H9 (cell line): Measurements from ENCODE around the gene RAI1. TPM values are rescaled to one million over a fixed set of nuclear protein-coding genes. Genes with fewer than 3 reads are reported as not detected.

Experiments
- DNase-seq: peaks from one replicate; pipeline ENCODE4 v3.0.0-alpha.2; 2017
- H2AFZ ChIP-seq: one replicate; pipeline ENCODE4 v1.6.1; 2013; ENCODE audit warnings: mild to moderate bottlenecking, low read length, control low read depth, moderate library complexity
- H2AK5ac ChIP-seq: 2 replicates; pipeline ENCODE4 v1.6.1; 2013; ENCODE audit warnings: low read length, control low read depth, mixed read lengths; ENCODE audit not compliant: insufficient read length
- H2BK120ac ChIP-seq: one replicate; pipeline ENCODE4 v1.6.1; 2013; ENCODE audit warnings: low read depth, mild to moderate bottlenecking, low read length, control low read depth, inconsistent platforms; ENCODE audit not compliant: poor library complexity, severe bottlenecking
- H2BK12ac ChIP-seq: 2 replicates; pipeline ENCODE4 v1.6.1; 2013; ENCODE audit warnings: low read length, control low read depth, mixed read lengths, low read depth; ENCODE audit not compliant: insufficient read length
- H2BK15ac ChIP-seq: 2 replicates; pipeline ENCODE4 v1.6.1; 2013; ENCODE audit warnings: low read depth, low read length, control low read depth
- H2BK20ac ChIP-seq: one replicate; pipeline ENCODE4 v1.6.1; 2013; ENCODE audit warnings: low read depth, mild to moderate bottlenecking, low read length, control low read depth, inconsistent platforms; ENCODE audit not compliant: poor library complexity, severe bottlenecking
- H2BK5ac ChIP-seq: 2 replicates; pipeline ENCODE4 v1.6.1; 2013; ENCODE audit warnings: low read length, control low read depth, mixed read lengths; ENCODE audit not compliant: insufficient read length
- H3K14ac ChIP-seq: 2 replicates; pipeline ENCODE4 v1.6.1; 2013; ENCODE audit warnings: low read length, control low read depth; ENCODE audit not compliant: insufficient read depth
- H3K18ac ChIP-seq: 2 replicates; pipeline ENCODE4 v1.6.1; 2013; ENCODE audit warnings: low read depth, mild to moderate bottlenecking, mixed read lengths, low read length, control low read depth; ENCODE audit not compliant: insufficient read length
- H3K23ac ChIP-seq: 2 replicates; pipeline ENCODE4 v1.6.1; 2013; ENCODE audit warnings: low read length, control low read depth, mixed read lengths, low read depth; ENCODE audit not compliant: insufficient read length
- H3K23me2 ChIP-seq: 2 replicates; pipeline ENCODE4 v1.6.1; 2013; ENCODE audit warnings: low read depth, mild to moderate bottlenecking, mixed read lengths, low read length, control low read depth; ENCODE audit not compliant: insufficient read length, poor library complexity, severe bottlenecking
- H3K27ac ChIP-seq: 2 replicates; pipeline ENCODE4 v1.5.1; 2013; ENCODE audit warnings: low read length, control low read depth, mixed read lengths, low read depth; ENCODE audit not compliant: insufficient read length
- H3K27me3 ChIP-seq: 2 replicates; pipeline ENCODE4 v1.6.1; 2013; ENCODE audit warnings: low read length, control low read depth, inconsistent platforms; ENCODE audit not compliant: insufficient read depth
- H3K4ac ChIP-seq: 2 replicates; pipeline ENCODE4 v1.6.1; 2013; ENCODE audit warnings: low read depth, mild to moderate bottlenecking, control low read depth, inconsistent platforms, low read length, moderate library complexity
- H3K4me1 ChIP-seq: 2 replicates; pipeline ENCODE4 v1.6.1; 2013; ENCODE audit warnings: low read length, control low read depth, inconsistent platforms; ENCODE audit not compliant: insufficient read depth
- H3K4me2 ChIP-seq: 2 replicates; pipeline ENCODE4 v1.6.1; 2013; ENCODE audit warnings: low read length, control low read depth, mixed read lengths; ENCODE audit not compliant: insufficient read length, insufficient read depth
- H3K56ac ChIP-seq: 2 replicates; pipeline ENCODE4 v1.6.1; 2013; ENCODE audit warnings: low read depth, mild to moderate bottlenecking, mixed read lengths, low read length, control low read depth; ENCODE audit not compliant: insufficient read length
- H3K79me1 ChIP-seq: 2 replicates; pipeline ENCODE4 v1.6.1; 2013; ENCODE audit warnings: low read depth, mild to moderate bottlenecking, moderate library complexity, low read length, control low read depth, inconsistent platforms; ENCODE audit not compliant: insufficient read depth, poor library complexity, severe bottlenecking
- H3K79me2 ChIP-seq: 2 replicates; pipeline ENCODE4 v1.6.1; 2013; ENCODE audit warnings: low read length, control low read depth, inconsistent platforms; ENCODE audit not compliant: insufficient read depth
- H3K9ac ChIP-seq: 2 replicates; pipeline ENCODE4 v1.6.1; 2013; ENCODE audit warnings: low read length, control low read depth, mixed read lengths; ENCODE audit not compliant: insufficient read length; ENCODE audit errors: extremely low read depth
- H3K9me3 ChIP-seq: one replicate; pipeline ENCODE4 v1.6.1; 2013; ENCODE audit warnings: low read depth, low read length, inconsistent platforms; ENCODE audit not compliant: control insufficient read depth
- H3T11ph ChIP-seq: one replicate; pipeline ENCODE4 v1.6.1; 2013; ENCODE audit warnings: mild to moderate bottlenecking, low read length, control low read depth, inconsistent platforms
- H4K20me1 ChIP-seq: one replicate; pipeline ENCODE4 v1.6.1; 2013; ENCODE audit not compliant: control insufficient read depth, insufficient read length, insufficient read depth
- H4K5ac ChIP-seq: 2 replicates; pipeline ENCODE4 v1.6.1; 2013; ENCODE audit warnings: low read depth, mild to moderate bottlenecking, mixed read lengths, low read length, control low read depth; ENCODE audit not compliant: insufficient read length
- H4K8ac ChIP-seq: replicated peaks from 2 replicates; pipeline ENCODE4 v1.6.1; 2013; ENCODE audit warnings: low read length, control low read depth, mixed read lengths, low read depth; ENCODE audit not compliant: insufficient read length
- H4K91ac ChIP-seq: 2 replicates; pipeline ENCODE4 v1.6.1; 2013; ENCODE audit warnings: low read depth, mild to moderate bottlenecking, moderate library complexity, mixed read lengths, low read length, control low read depth; ENCODE audit not compliant: insufficient read length
- H3K27ac Mint-ChIP-seq, 3 experiments: 2 replicates in 2 of 3; 3 replicates in 1 of 3; pipeline ENCODE4 v1.8.0; 2020 to 2021; ENCODE audit warnings: mixed read lengths in 3 of 3, mild to moderate bottlenecking in 1 of 3, moderate library complexity in 1 of 3
- H3K27me3 Mint-ChIP-seq: 2 replicates; pipeline ENCODE4 v1.8.0; 2021; ENCODE audit warnings: low read depth, mild to moderate bottlenecking, moderate library complexity, mixed read lengths
- H3K36me3 Mint-ChIP-seq, 3 experiments: 2 replicates in 2 of 3; 3 replicates in 1 of 3; pipeline ENCODE4 v1.8.0; 2020 to 2021; ENCODE audit warnings: low read depth in 3 of 3, mixed read lengths in 3 of 3; ENCODE audit not compliant: insufficient read depth in 1 of 3
- H3K4me1 Mint-ChIP-seq, 2 experiments: 2 replicates each; pipeline ENCODE4 v1.8.0; 2020; ENCODE audit warnings: mixed read lengths in 2 of 2
- H3K4me3 Mint-ChIP-seq, 2 experiments: 2 replicates in 1 of 2; 3 replicates in 1 of 2; pipeline ENCODE4 v1.8.0; 2020 to 2021; ENCODE audit warnings: mild to moderate bottlenecking in 2 of 2, mixed read lengths in 2 of 2, moderate library complexity in 1 of 2
- H3K9me3 Mint-ChIP-seq, 2 experiments: 2 replicates in 1 of 2; 3 replicates in 1 of 2; pipeline ENCODE4 v1.8.0; 2020; ENCODE audit warnings: mild to moderate bottlenecking in 2 of 2, mixed read lengths in 2 of 2, moderate library complexity in 1 of 2
- WGBS: extraction: QIAGEN DNeasy Blood & Tissue Kit; methylation state at CpG from one replicate; pipeline ENCODE4 v1.1.7; 2013; ENCODE audit warnings: missing lambda C conversion rate, low lambda C conversion rate, mixed read lengths; ENCODE audit not compliant: insufficient read length; ENCODE audit errors: extremely low coverage; 5-methylcytosine and 5-hydroxymethylcytosine counted together
- total RNA-seq: library from RNA; stranded (reverse); gene quantifications from 2 replicates; pipeline ENCODE4 v1.2.1, GENCODE V29; 2021
- TF ChIP-seq, protein P1 (sequence below): fragments of 200-600 bp; sonication (generic); conservative IDR thresholded peaks from 3 replicates; pipeline ENCODE4 v1.8.0; 2021; ENCODE audit warnings: antibody characterized with exemption, mild to moderate bottlenecking

The RAI1 gene
- total RNA-seq, 1 experiment from 2014 or later: 1.5 TPM

DNA sequence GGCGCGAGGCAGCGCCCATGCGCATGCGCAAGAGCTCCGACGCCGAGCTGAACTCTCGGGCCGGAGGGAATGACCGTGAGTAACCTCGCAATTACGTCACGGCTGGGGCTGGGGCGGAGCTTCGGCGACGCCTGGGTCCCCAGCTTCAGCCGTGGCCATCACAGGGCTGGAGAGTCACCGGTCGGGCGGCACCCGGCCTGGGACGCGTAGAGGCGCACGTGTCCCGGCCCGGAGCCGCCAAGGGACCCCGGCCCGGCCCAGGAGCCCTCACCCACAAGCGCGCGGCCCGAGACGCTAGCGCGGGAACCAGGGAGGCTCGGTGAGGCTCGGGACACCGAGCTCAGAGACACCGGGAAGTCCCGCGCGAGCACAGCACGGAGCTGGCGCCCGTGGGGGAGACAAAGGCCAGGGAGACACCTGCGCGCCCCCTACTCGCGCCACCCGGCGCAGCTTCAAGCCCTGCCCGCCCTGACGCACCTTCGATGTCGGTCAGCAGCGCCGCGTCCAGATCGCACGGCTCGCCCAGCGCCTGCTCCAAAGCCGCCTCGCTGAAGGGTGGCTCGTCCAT lies 155.1 kb downstream of the RAI1 start:
- Histone ChIP-seq H3K27me3 (no peaks in the 10 kb centered on the region), H3K9ac (peak overlapping the region; percentile 87), H3K27ac (no peak overlapping the region), H2AFZ (no peak overlapping the region), H3K4me2 (peak overlapping the region; percentile 44), H3K4ac (no peak overlapping the region; the same call in 1 of the 2 replicates), H3K14ac (peak overlapping the region; percentile 98), H3T11ph (no peak overlapping the region), H2BK12ac (no peak overlapping the region), H3K23me2 (peaks cover 13% of the 10 kb centered on the region), H3K18ac (peak overlapping the region; percentile 96), H2BK120ac (no peak overlapping the region), H4K5ac (no peak overlapping the region), H3K56ac (no peak overlapping the region), H2BK5ac (no peak overlapping the region), H3K79me1 (no peaks in the 10 kb centered on the region), H2BK15ac (no peak overlapping the region), H4K8ac (no peak overlapping the region), H4K20me1 (peaks cover 3% of the 10 kb centered on the region), H3K23ac (no peak overlapping the region), H2BK20ac (no peak overlapping the region), H3K79me2 (peaks cover 15% of the 10 kb centered on the region; the same call in 1 of the 2 replicates), H3K4me1 (peaks cover 16% of the 10 kb centered on the region), H3K9me3 (no peaks in the 10 kb centered on the region), H4K91ac (peak overlapping the region; percentile 21), H2AK5ac (no peak overlapping the region)
- DNase-seq: peak; percentile 98
- WGBS: no CpG with 5 or more reads among the region's 69 CpGs
- peaks cover 7 to 30% (median 29%) of the 10 kb centered on the region in 3 experiments for H3K36me3 Mint-ChIP-seq
- H3K9me3 Mint-ChIP-seq: no peaks in the 10 kb centered on the region; a peak in 3 of 5 replicates
- H3K27ac Mint-ChIP-seq: peak overlapping the region in 2 of 3 experiments; percentile 93 to 96; a peak in 3 of 7 replicates
- peaks cover 2% of the 10 kb centered on the region; the same call in 1 of the 2 replicates for H3K27me3 Mint-ChIP-seq
- peaks cover 59 to 71% of the 10 kb centered on the region in 2 experiments for H3K4me1 Mint-ChIP-seq
- TF ChIP-seq, protein P1, sequence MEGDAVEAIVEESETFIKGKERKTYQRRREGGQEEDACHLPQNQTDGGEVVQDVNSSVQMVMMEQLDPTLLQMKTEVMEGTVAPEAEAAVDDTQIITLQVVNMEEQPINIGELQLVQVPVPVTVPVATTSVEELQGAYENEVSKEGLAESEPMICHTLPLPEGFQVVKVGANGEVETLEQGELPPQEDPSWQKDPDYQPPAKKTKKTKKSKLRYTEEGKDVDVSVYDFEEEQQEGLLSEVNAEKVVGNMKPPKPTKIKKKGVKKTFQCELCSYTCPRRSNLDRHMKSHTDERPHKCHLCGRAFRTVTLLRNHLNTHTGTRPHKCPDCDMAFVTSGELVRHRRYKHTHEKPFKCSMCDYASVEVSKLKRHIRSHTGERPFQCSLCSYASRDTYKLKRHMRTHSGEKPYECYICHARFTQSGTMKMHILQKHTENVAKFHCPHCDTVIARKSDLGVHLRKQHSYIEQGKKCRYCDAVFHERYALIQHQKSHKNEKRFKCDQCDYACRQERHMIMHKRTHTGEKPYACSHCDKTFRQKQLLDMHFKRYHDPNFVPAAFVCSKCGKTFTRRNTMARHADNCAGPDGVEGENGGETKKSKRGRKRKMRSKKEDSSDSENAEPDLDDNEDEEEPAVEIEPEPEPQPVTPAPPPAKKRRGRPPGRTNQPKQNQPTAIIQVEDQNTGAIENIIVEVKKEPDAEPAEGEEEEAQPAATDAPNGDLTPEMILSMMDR: no peak
- peak overlapping the region; percentile 76 to 87 for H3K4me3 Mint-ChIP-seq
